Kidney (tissue), 14 donors: ENCODE results near the gene ZNF511. TPM values are rescaled to one million over a fixed set of nuclear protein-coding genes. Genes with fewer than 3 reads are reported as not detected.

Experiments
- DNase-seq, 5 donors: peaks; one replicate each; pipeline ENCODE4 v3.0.0-alpha.2; 2013 to 2020
- FAIRE-seq: peaks from 2 replicates; lab custom pipeline; 2012; peaks lifted over from hg19 to GRCh38; lab: Jason Lieb, UNC
- H3K27ac ChIP-seq, 2 donors: one replicate each; pipeline ENCODE4 v1.7.0; 2013; ENCODE audit warnings: low read depth in 2 of 2, low read length in 2 of 2, inconsistent platforms in 1 of 2
- H3K27me3 ChIP-seq: one replicate; pipeline ENCODE4 v1.7.1; 2013; ENCODE audit warnings: low read length, inconsistent platforms; ENCODE audit not compliant: control insufficient read depth, insufficient read depth
- H3K36me3 ChIP-seq, 3 donors: one replicate each; pipeline versions ENCODE4 v1.7.0 to v1.7.1; 2013; ENCODE audit warnings: low read length in 3 of 3, control low read depth in 1 of 3, inconsistent platforms in 1 of 3; ENCODE audit not compliant: insufficient read depth in 3 of 3, control insufficient read depth in 2 of 3
- H3K4me1 ChIP-seq, 3 donors: one replicate each; pipeline versions ENCODE4 v1.7.0 to v1.7.1; 2013; ENCODE audit warnings: low read length in 3 of 3, inconsistent platforms in 1 of 3, low read depth in 1 of 3; ENCODE audit not compliant: control insufficient read depth in 2 of 3, insufficient read depth in 2 of 3
- H3K4me3 ChIP-seq, 3 donors: one replicate each; pipeline versions ENCODE4 v1.7.0 to v1.8.1; 2013; ENCODE audit warnings: low read length in 3 of 3, control low read depth in 1 of 3, inconsistent platforms in 1 of 3
- H3K9ac ChIP-seq, 3 donors: one replicate each; pipeline versions ENCODE4 v1.7.0 to v1.7.1; 2013; ENCODE audit warnings: low read length in 3 of 3, control low read depth in 1 of 3, inconsistent platforms in 1 of 3
- H3K9me3 ChIP-seq, 3 donors: one replicate each; pipeline versions ENCODE4 v1.7.0 to v1.7.1; 2013; ENCODE audit warnings: low read length in 3 of 3, control low read depth in 1 of 3, inconsistent platforms in 1 of 3; ENCODE audit not compliant: control insufficient read depth in 2 of 3, insufficient read depth in 1 of 3
- CTCF ChIP-seq: IDR thresholded peaks from 3 replicates; pipeline ENCODE4 v1.5.1; 2012; ENCODE audit warnings: mild to moderate bottlenecking, moderate library complexity, borderline replicate concordance; ENCODE audit not compliant: insufficient read depth; ENCODE audit errors: extremely low read depth
- intact Hi-C: fragments of 100-400 bp; cut with DNase I; formaldehyde crosslinking; loops from one replicate; pipeline ENCODE4 v1.11.1; 2022
- polyA plus RNA-seq: library from polyadenylated mRNA; stranded (reverse); fragments of 350-450 nt; fragmentation: Illumina TruSeq; extraction: RNeasy Lipid Tissue Mini Kit (QIAGEN cat#74804); gene quantifications from one replicate; pipeline ENCODE4 v1.2.3, GENCODE V29; 2014; ENCODE audit warnings: low read depth, low replicate concordance; ENCODE audit not compliant: insufficient read depth
- total RNA-seq: library from RNA; stranded (reverse); fragmentation: NEBNext Ultra II Directional; extraction: Animal tissue kit (Norgen Biotek cat#: 25700); gene quantifications from one replicate; pipeline ENCODE4 v1.2.1, GENCODE V29; 2021
- donor health status: control.
- donor health status: control.
- donor health status: control.
- donor health status: control.
- donor health status: control.
- donor health status: DM: yes; HTN: yes; CAD: no.
- donor health status: Normal renal cell carcinoma (clear cell type).

ZNF511 gene
- total and polyA plus RNA-seq, 2 donors from 2014 or later = 35.6 to 50.7 TPM

- no peak overlapping the region for H3K9ac ChIP-seq
- FAIRE-seq (no peak), DNase-seq (peak in 2 of 5 donors; percentile 75 to 78)
- intact Hi-C loops = no loop called here
- peaks cover 0 to 4% (median 0%) of the 10 kb centered on the region in 3 donors for H3K4me1 ChIP-seq
- H3K36me3 ChIP-seq = no peaks in the 10 kb centered on the region
- H3K9me3 ChIP-seq = no peaks in the 10 kb centered on the region
- no peak for TF ChIP-seq CTCF
- peaks cover 26% of the 10 kb centered on the region for H3K27me3 ChIP-seq
- no peak overlapping the region for H3K27ac ChIP-seq
- no peak overlapping the region for H3K4me3 ChIP-seq
Observed at GRCh38 chr10:133334503-133335245, 26.0 kb downstream of the ZNF511 start.

- no peaks in the 10 kb centered on the region for H3K36me3 ChIP-seq
- no peaks in the 10 kb centered on the region for H3K9me3 ChIP-seq
- TF ChIP-seq CTCF = no peak
- H3K27me3 ChIP-seq = peaks cover 26% of the 10 kb centered on the region
- no peak overlapping the region for H3K27ac ChIP-seq
- H3K9ac ChIP-seq = no peak overlapping the region
- no peak for FAIRE-seq
- intact Hi-C loops = no loop called here
- no peak overlapping the region for H3K4me3 ChIP-seq
- peak; percentile 76 to 87 (median 77) for DNase-seq
- H3K4me1 ChIP-seq = peaks cover 0 to 4% (median 0%) of the 10 kb centered on the region in 3 donors
Observed at GRCh38 chr10:133335246-133336117, 26.8 kb downstream of the ZNF511 start.

GRCh38 chr10:133336118-133336576 is 27.4 kb downstream of the ZNF511 start:
- intact Hi-C loops = no loop called here
- peaks cover 26% of the 10 kb centered on the region for H3K27me3 ChIP-seq
- FAIRE-seq = no peak

More at GRCh38 chr10:133336118-133336576, 27.4 kb downstream of the ZNF511 start:
- Histone ChIP-seq H3K36me3 (no peaks in the 10 kb centered on the region), H3K9me3 (no peaks in the 10 kb centered on the region), H3K27ac (no peak overlapping the region), H3K4me1 (peaks cover 0 to 4% (median 0%) of the 10 kb centered on the region in 3 donors), H3K9ac (no peak overlapping the region), H3K4me3 (no peak overlapping the region)
- TF ChIP-seq CTCF = no peak
- peak in 1 of 5 donors; percentile 72 for DNase-seq
